ENCODE results near the gene FSTL4.

GRCh38 chr5:133376986-133377385 is 235.4 kb downstream of the FSTL4 start:
- TF ChIP-seq EZH2 (optimal IDR thresholded peaks at IDR 0.05; ENCODE audit: low read depth, low read length): no peak
- TF ChIP-seq, protein P1, sequence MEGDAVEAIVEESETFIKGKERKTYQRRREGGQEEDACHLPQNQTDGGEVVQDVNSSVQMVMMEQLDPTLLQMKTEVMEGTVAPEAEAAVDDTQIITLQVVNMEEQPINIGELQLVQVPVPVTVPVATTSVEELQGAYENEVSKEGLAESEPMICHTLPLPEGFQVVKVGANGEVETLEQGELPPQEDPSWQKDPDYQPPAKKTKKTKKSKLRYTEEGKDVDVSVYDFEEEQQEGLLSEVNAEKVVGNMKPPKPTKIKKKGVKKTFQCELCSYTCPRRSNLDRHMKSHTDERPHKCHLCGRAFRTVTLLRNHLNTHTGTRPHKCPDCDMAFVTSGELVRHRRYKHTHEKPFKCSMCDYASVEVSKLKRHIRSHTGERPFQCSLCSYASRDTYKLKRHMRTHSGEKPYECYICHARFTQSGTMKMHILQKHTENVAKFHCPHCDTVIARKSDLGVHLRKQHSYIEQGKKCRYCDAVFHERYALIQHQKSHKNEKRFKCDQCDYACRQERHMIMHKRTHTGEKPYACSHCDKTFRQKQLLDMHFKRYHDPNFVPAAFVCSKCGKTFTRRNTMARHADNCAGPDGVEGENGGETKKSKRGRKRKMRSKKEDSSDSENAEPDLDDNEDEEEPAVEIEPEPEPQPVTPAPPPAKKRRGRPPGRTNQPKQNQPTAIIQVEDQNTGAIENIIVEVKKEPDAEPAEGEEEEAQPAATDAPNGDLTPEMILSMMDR (IDR thresholded peaks at IDR 0.05; ENCODE audit: low read length): no peak
- TF ChIP-seq EZH2phosphoT487 (IDR thresholded peaks at IDR 0.05; ENCODE audit: low read length): no peak
